CD4-positive, alpha-beta T cell (primary cell): ENCODE results near the gene ADARB2. TPM values are rescaled to one million over a fixed set of nuclear protein-coding genes. Genes with fewer than 3 reads are reported as not detected.

Experiments
- ATAC-seq: fragments of 200-7000 bp; cut with Tn5 transposase; one replicate; pipeline ENCODE4 v1.10.0; 2022; ENCODE audit warnings: mild to moderate bottlenecking; ENCODE audit not compliant: poor library complexity
- CTCF ChIA-PET: fragments of 350-600 bp; sonication (Branson Sonifier 250); formaldehyde crosslinking; loops from one replicate; lab custom pipeline; 2021; ENCODE audit warnings: antibody characterized with exemption, inconsistent platforms; lab: Charles Lee
- POLR2A ChIA-PET: fragments of 350-600 bp; sonication (Branson Sonifier 250); formaldehyde crosslinking; loops from one replicate; lab custom pipeline; 2021; ENCODE audit warnings: antibody characterized with exemption, inconsistent platforms; lab: Charles Lee
- DNase-seq, 14 experiments: peaks; one replicate each; pipeline ENCODE4 v3.0.0-alpha.2; 2013 to 2020; ENCODE audit warnings: mixed read lengths in 2 of 14
- H3K27ac ChIP-seq, 2 donors: one replicate each; pipeline versions ENCODE4 v1.5.1 to v1.7.0; 2013; ENCODE audit warnings: low read length in 2 of 2, low read depth in 1 of 2, mild to moderate bottlenecking in 1 of 2
- H3K27me3 ChIP-seq, 2 experiments: 1 replicate in 1 of 2; 2 replicates in 1 of 2; pipeline versions ENCODE4 v1.6.1 to v1.7.0; 2013; ENCODE audit warnings: low read length in 2 of 2, control low read depth in 1 of 2, mild to moderate bottlenecking in 1 of 2, moderate library complexity in 1 of 2; ENCODE audit not compliant: insufficient read depth in 2 of 2, control insufficient read depth in 1 of 2
- H3K36me3 ChIP-seq: one replicate; pipeline ENCODE4 v1.6.1; 2013; ENCODE audit warnings: low read length, control low read depth; ENCODE audit not compliant: insufficient read depth
- H3K4me1 ChIP-seq: one replicate; pipeline ENCODE4 v1.6.1; 2013; ENCODE audit warnings: low read length, control low read depth; ENCODE audit not compliant: insufficient read depth
- H3K4me3 ChIP-seq: one replicate; pipeline ENCODE4 v1.5.1; 2013; ENCODE audit warnings: mild to moderate bottlenecking, low read length, moderate library complexity
- H3K9me3 ChIP-seq, 2 experiments: 1 replicate in 1 of 2; 2 replicates in 1 of 2; pipeline versions ENCODE4 v1.6.1 to v1.7.0; 2013; ENCODE audit warnings: low read length in 2 of 2, mild to moderate bottlenecking in 2 of 2, control low read depth in 1 of 2, moderate library complexity in 1 of 2; ENCODE audit not compliant: control insufficient read depth in 1 of 2, insufficient read depth in 1 of 2
- H3K27ac Mint-ChIP-seq: one replicate; pipeline ENCODE4 v1.8.0; 2020; ENCODE audit warnings: mixed read lengths
- H3K27me3 Mint-ChIP-seq: one replicate; pipeline ENCODE4 v1.8.0; 2021; ENCODE audit warnings: mixed read lengths
- H3K36me3 Mint-ChIP-seq: one replicate; pipeline ENCODE4 v1.8.0; 2021; ENCODE audit warnings: low read depth, mixed read lengths
- H3K4me1 Mint-ChIP-seq: one replicate; pipeline ENCODE4 v1.8.0; 2021; ENCODE audit warnings: low read depth, mixed read lengths
- H3K4me3 Mint-ChIP-seq: one replicate; pipeline ENCODE4 v1.8.0; 2020; ENCODE audit warnings: mild to moderate bottlenecking, mixed read lengths
- H3K9me3 Mint-ChIP-seq: one replicate; pipeline ENCODE4 v1.8.0; 2020; ENCODE audit warnings: mixed read lengths
- CTCF ChIP-seq: fragments of 200-600 bp; IDR thresholded peaks from one replicate; pipeline ENCODE4 v1.8.0; 2022; ENCODE audit warnings: antibody characterized with exemption, mild to moderate bottlenecking
- intact Hi-C, 2 experiments: fragments of 100-400 bp; cut with DNase I in 1 of 2; cut with micrococcal nuclease in 1 of 2; formaldehyde crosslinking; loops; one replicate each; pipeline versions ENCODE4 v1.15.1 to v1.9.0; 2023 to 2025; cut with DNase I, micrococcal nuclease
- total RNA-seq, 174 experiments: library from RNA in 2 of 174; stranded (reverse) in 2 of 174; gene quantifications; one replicate each; pipeline ENCODE4 v1.2.3 and lab custom pipeline; 2021 to 2026

ADARB2 gene
- total RNA-seq, 2 experiments from 2014 or later: 0.14 TPM; not detected in 1

DNA sequence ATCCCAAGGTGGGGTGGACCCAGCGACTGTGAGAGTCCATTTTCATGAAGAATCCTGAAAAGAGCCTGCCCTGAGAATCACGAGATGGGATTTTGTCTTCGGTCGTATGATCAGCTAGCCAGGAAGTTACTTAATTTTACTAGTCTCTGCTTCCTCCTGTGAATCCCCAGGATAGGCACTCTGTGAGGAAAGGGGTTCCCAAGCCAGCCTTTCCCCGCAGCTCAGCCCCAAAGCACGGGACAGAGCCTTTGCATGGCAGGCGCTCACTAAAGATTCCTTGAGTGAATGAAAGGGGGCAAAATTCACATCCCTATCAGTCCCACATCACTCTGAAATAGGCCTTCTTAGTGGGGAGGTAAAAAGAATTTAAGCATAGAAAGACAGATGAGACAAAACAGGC lies 219.6 kb downstream of the ADARB2 start:
- DNase-seq (no peak), ATAC-seq (no peak)
- H3K9me3 Mint-ChIP-seq: no peaks in the 10 kb centered on the region
- Histone ChIP-seq H3K4me1 (no peaks in the 10 kb centered on the region), H3K27me3 (no peaks in the 10 kb centered on the region), H3K36me3 (no peaks in the 10 kb centered on the region), H3K9me3 (peaks cover 0 to 5% of the 10 kb centered on the region in 2 experiments), H3K4me3 (no peak overlapping the region), H3K27ac (no peak overlapping the region)
- ChIA-PET POLR2A (no interaction called here), CTCF (no interaction called here)
- no peaks in the 10 kb centered on the region for H3K27me3 Mint-ChIP-seq
- H3K36me3 Mint-ChIP-seq: no peaks in the 10 kb centered on the region
- H3K27ac Mint-ChIP-seq: no peak overlapping the region
- no peaks in the 10 kb centered on the region for H3K4me1 Mint-ChIP-seq
- no peak for TF ChIP-seq CTCF
- intact Hi-C loops: no loop called here
- H3K4me3 Mint-ChIP-seq: no peak overlapping the region

DNA sequence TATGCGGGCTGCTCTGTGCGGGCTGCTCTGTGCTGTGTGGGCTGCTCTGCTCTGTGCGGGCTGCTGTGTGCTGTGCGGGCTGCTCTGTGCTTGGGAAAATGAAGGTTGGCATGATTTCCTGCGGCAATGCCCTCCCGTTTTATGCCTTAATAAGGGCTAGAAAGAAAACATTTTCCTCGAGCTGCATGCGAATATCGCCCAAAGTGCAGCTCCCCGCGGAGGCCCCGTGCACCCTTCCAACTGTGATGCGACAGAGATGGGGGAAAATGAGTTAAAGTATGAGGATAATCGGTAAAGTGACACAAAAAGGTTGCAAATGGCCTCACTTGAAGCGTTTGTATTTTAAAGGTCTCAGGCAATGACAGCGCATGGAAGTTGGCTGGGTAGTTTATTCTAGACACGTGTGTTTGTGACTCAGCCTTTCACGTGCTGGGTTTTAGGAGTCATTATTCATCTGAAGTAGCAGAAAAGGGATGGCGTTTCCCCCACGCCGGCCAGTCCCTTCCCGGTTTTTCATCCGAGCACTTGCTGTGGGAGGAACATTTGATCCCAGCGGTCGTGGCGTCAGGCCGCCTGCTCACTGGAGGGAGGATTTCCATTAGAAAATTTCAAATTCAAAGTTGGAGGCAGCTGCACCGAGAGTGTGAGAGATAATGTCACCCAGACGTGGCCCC lies 220.7 kb downstream of the ADARB2 start:
- H3K4me1 Mint-ChIP-seq: no peaks in the 10 kb centered on the region
- ChIA-PET CTCF (no interaction called here), POLR2A (no interaction called here)
- DNase-seq (no peak), ATAC-seq (no peak)
- H3K36me3 Mint-ChIP-seq: no peaks in the 10 kb centered on the region
- intact Hi-C loops: no loop called here
- Histone ChIP-seq H3K27me3 (no peaks in the 10 kb centered on the region), H3K4me3 (no peak overlapping the region), H3K4me1 (no peaks in the 10 kb centered on the region), H3K27ac (no peak overlapping the region), H3K36me3 (no peaks in the 10 kb centered on the region), H3K9me3 (peaks cover 0 to 5% of the 10 kb centered on the region in 2 experiments)
- H3K4me3 Mint-ChIP-seq: no peak overlapping the region
- no peak for TF ChIP-seq CTCF
- no peak overlapping the region for H3K27ac Mint-ChIP-seq
- H3K9me3 Mint-ChIP-seq: no peaks in the 10 kb centered on the region
- no peaks in the 10 kb centered on the region for H3K27me3 Mint-ChIP-seq

- intact Hi-C loops: no loop called here
- Histone ChIP-seq H3K27me3 (no peaks in the 10 kb centered on the region), H3K9me3 (peaks cover 0 to 5% of the 10 kb centered on the region in 2 experiments), H3K36me3 (no peaks in the 10 kb centered on the region), H3K27ac (no peak overlapping the region), H3K4me1 (no peaks in the 10 kb centered on the region), H3K4me3 (no peak overlapping the region)
- Mint-ChIP-seq H3K4me1 (no peaks in the 10 kb centered on the region), H3K9me3 (no peaks in the 10 kb centered on the region), H3K27ac (no peak overlapping the region), H3K36me3 (no peaks in the 10 kb centered on the region), H3K4me3 (no peak overlapping the region), H3K27me3 (no peaks in the 10 kb centered on the region)
- ATAC-seq (no peak), DNase-seq (no peak)
- ChIA-PET POLR2A (no interaction called here), CTCF (no interaction called here)
- no peak for TF ChIP-seq CTCF
These were observed 221.4 kb downstream of the ADARB2 start for GRCh38 chr10:1515780-1516491.
